ENCODE results near the gene ABCA9. TPM values are rescaled to one million over a fixed set of nuclear protein-coding genes. Genes with fewer than 3 reads are reported as not detected.
"Not testable (repeated sequence)": the region's sequence is repeated elsewhere in the genome, so short reads cannot be mapped to it uniquely, and the experiment has no call there.

Gene ABCA9
- total RNA-seq, 3 donors from 2014 or later = 18.0 to 92.7 (median 56.7) TPM

DNA sequence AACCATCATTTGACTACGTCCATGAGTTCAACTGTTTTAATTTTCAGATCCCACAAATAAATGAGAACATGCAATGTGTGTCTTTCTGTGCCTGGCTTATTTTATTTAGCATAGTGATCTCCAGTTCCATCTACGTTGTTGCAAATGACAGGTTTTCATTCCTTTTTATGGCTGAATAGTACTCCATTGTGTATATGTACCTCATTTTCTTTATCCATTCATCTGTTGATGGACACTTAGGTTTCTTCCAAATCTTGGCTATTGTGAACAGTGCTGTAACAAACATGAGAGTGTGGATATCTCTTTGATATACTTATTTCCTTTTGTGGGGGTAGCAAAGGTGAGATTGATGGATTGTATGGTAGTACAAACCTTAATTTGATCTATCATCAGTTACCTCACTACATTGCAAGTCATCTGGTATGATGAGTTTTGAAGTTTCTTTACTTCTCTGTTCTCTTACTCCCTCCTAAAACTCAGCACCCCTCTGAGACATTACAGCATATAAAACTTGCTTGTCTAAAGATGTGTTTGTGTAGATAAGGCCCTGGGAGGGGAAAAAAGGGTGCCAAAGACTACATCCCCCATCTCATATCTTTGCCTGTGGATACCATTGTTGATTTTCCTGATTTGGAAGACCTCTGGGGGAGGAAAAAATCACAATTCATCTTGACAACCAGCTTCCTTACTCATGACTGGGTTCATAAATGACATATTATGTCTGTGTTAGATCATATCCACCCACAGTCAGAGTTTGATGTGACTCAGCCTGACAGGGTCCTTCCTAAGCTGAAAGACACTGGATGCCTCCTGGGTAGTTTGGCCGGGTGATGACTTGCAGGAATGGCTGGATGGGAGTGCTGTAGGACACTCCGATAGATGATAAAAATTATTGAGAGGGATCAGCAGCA, 47.6 kb downstream of the ABCA9 start:
- intact Hi-C loops (cut with DNase I; ENCODE audit: low total_unique reads) = no loop called here
- Histone ChIP-seq H3K27me3 (no peaks in the 10 kb centered on the region), H3K27ac (no peak overlapping the region), H3K4me3 (no peak overlapping the region), H3K4me1 (no peaks in the 10 kb centered on the region), H3K9me3 (no peaks in the 10 kb centered on the region), H3K36me3 (peaks cover 3% of the 10 kb centered on the region)
- TF ChIP-seq POLR2AphosphoS5 (IDR thresholded peaks at IDR 0.05) (no peak), POLR2A (IDR thresholded peaks at IDR 0.05) (no peak)
- TF ChIP-seq, protein P1, sequence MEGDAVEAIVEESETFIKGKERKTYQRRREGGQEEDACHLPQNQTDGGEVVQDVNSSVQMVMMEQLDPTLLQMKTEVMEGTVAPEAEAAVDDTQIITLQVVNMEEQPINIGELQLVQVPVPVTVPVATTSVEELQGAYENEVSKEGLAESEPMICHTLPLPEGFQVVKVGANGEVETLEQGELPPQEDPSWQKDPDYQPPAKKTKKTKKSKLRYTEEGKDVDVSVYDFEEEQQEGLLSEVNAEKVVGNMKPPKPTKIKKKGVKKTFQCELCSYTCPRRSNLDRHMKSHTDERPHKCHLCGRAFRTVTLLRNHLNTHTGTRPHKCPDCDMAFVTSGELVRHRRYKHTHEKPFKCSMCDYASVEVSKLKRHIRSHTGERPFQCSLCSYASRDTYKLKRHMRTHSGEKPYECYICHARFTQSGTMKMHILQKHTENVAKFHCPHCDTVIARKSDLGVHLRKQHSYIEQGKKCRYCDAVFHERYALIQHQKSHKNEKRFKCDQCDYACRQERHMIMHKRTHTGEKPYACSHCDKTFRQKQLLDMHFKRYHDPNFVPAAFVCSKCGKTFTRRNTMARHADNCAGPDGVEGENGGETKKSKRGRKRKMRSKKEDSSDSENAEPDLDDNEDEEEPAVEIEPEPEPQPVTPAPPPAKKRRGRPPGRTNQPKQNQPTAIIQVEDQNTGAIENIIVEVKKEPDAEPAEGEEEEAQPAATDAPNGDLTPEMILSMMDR (IDR thresholded peaks at IDR 0.05) = no peak
- no peak for DNase-seq (ENCODE audit: low spot score in 2 of 2)

DNA sequence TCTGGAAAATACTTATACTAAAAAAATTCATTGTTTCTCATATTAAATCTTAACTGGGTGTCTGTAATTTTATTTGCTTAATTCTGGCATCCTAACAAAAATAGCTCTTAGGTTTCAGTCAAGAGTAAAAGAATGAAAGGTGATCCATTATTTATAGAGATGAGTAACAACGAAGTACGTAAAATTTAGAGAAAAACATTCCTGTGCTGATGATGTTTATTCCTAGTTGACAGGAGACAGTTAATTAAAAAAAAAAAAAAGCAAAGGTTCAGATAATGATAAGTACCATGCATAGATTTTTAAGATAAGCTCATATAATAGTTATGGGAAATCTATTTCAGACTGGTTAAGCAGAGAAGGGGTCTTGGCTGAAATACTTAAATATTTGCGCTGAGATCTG, 50.8 kb downstream of the ABCA9 start:
- Histone ChIP-seq H3K27me3 (no peaks in the 10 kb centered on the region), H3K4me1 (no peaks in the 10 kb centered on the region), H3K9me3 (no peaks in the 10 kb centered on the region), H3K4me3 (no peak overlapping the region), H3K36me3 (no peaks in the 10 kb centered on the region), H3K27ac (no peak overlapping the region)
- intact Hi-C loops (cut with DNase I; ENCODE audit: low total_unique reads) = no loop called here
- TF ChIP-seq POLR2A (IDR thresholded peaks at IDR 0.05) (no peak), POLR2AphosphoS5 (IDR thresholded peaks at IDR 0.05) (no peak)
- TF ChIP-seq, protein P1 (IDR thresholded peaks at IDR 0.05) = no peak
- no peak for DNase-seq (ENCODE audit: low spot score in 2 of 2)

DNA sequence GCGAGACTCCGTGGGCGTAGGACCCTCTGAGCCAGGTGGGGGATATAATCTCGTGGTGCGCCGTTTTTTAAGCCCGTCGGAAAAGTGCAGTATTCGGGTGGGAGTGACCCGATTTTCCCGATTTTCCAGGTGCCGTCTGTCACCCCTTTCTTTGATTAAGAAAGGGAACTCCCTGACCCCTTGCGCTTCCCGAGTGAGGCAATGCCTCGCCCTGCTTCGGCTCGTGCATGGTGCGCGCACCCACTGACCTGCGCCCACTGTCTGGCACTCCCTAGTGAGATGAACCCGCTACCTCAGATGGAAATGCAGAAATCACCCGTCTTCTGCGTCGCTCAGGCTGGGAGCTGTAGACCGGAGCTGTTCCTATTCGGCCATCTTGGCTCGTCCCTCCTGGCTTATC, 56.0 kb downstream of the ABCA9 start:
- DNase-seq (ENCODE audit: low spot score in 2 of 2); H3K36me3 ChIP-seq; H3K27ac ChIP-seq; H3K9me3 ChIP-seq; H3K27me3 ChIP-seq; H3K4me1 ChIP-seq; intact Hi-C loops (cut with DNase I; ENCODE audit: low total_unique reads); H3K4me3 ChIP-seq: not testable (repeated sequence)

DNA sequence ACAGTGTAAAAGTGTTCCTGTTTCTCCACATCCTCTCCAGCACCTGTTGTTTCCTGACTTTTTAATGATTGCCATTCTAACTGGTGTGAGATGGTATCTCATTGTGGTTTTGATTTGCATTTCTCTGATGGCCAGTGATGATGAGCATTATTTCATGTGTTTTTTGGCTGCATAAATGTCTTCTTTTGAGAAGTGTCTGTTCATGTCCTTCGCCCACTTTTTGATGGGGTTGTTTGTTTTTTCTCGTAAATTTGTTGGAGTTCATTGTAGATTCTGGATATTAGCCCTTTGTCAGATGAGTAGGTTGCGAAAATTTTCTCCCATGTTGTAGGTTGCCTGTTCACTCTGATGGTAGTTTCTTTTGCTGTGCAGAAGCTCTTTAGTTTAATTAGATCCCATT, 61.0 kb downstream of the ABCA9 start:
- H3K27ac ChIP-seq; DNase-seq (ENCODE audit: low spot score in 2 of 2); intact Hi-C loops (cut with DNase I; ENCODE audit: low total_unique reads); H3K4me3 ChIP-seq; H3K27me3 ChIP-seq; H3K36me3 ChIP-seq; H3K4me1 ChIP-seq; H3K9me3 ChIP-seq: not testable (repeated sequence)

DNA sequence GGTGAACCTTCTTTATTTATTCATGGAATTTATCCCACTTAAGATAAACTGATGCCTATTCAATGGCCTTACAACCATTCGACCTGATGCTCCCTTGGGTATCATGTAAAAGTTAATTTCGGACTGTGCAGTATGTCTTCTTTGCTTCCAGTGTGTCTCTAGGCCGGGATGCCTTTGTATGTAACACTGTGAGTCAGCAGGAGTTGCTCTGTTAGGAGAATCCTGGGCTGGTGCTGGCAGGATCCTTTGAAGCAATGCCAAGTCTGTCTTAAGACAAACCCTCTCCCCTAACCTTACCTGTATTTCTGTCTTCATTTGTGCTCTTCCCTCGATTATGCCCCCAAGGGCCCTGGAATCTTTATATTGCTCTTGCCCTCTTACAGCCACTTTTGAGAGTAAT, 67.6 kb downstream of the ABCA9 start:
- Histone ChIP-seq H3K4me3 (no peak overlapping the region), H3K9me3 (no peaks in the 10 kb centered on the region), H3K27ac (no peak overlapping the region), H3K4me1 (no peaks in the 10 kb centered on the region), H3K27me3 (no peaks in the 10 kb centered on the region), H3K36me3 (no peaks in the 10 kb centered on the region)
- TF ChIP-seq POLR2A (IDR thresholded peaks at IDR 0.05) (no peak), POLR2AphosphoS5 (IDR thresholded peaks at IDR 0.05) (no peak)
- TF ChIP-seq, protein P1 (IDR thresholded peaks at IDR 0.05) = no peak
- intact Hi-C loops (cut with DNase I; ENCODE audit: low total_unique reads) = no loop called here
- no peak for DNase-seq (ENCODE audit: low spot score in 2 of 2)

DNA sequence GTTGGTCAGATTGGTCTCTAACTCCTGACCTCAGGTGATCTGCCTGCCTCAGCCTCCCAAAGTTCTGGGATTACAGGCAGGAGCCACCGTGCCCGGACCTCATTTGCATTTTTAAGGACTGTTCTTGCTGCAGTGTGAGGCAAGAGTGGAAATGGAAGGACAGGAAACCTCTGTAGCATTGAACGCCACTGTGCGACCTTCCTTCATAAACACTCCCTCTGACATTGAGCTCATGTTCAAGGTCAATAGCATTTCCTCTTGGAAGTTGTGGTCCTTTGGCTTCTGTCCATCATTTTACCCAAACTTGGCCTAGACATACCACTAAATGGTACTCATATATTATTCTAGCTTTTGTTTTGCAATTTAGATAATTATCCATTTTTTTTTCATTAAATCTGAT, 72.8 kb downstream of the ABCA9 start:
- no peak for DNase-seq (ENCODE audit: low spot score in 2 of 2)
- H3K36me3 ChIP-seq = no peaks in the 10 kb centered on the region
- no peaks in the 10 kb centered on the region for H3K9me3 ChIP-seq
- TF ChIP-seq, protein P1 (IDR thresholded peaks at IDR 0.05) = no peak
- no peak overlapping the region for H3K4me3 ChIP-seq
- no peaks in the 10 kb centered on the region for H3K27me3 ChIP-seq
- no peaks in the 10 kb centered on the region for H3K4me1 ChIP-seq
- intact Hi-C loops (cut with DNase I; ENCODE audit: low total_unique reads) = no loop called here
- no peak overlapping the region for H3K27ac ChIP-seq

All from breast epithelium (tissue), 4 donors.